ENCODE data around the gene DPH2.

Gene DPH2

DNA sequence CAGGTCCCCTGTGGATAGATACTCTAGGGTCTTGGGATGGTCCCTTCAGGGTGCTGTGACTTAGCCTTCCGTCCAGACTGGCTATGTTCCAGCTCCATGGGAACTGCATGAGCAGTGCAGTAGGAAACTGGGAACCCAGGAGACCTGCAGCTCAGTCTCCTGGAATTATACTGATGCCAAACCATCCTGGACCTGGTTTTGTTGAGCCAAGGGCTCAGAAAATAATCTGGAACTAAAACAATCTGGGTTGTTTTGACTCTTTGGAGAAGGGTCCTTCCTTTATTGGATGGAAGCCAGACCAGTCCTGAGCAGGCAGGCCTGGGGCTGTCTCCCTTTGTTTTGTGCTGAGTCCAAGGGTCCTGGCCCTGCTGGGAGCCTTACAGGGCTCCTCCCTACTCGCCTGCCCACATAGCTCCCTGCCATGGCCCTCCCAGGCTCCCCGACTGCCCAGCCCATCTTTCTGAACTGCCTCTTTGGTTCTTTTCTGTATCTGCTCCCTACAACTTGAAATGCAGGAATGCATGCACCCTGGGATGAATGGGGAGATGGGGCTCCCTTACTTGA lies 21.9 kb upstream of the DPH2 start:
- Histone ChIP-seq H3K4me1 (ENCODE audit: control insufficient read depth, low read length) (peaks cover 26% of the 10 kb centered on the region), H3K4me3 (ENCODE audit: low read length) (peak overlapping the region; percentile 94), H3K9me2 (replicated peaks; ENCODE audit: control insufficient read depth, low read length) (no peaks in the 10 kb centered on the region), H3K79me2 (ENCODE audit: control insufficient read depth, low read length) (peaks cover 54% of the 10 kb centered on the region), H3F3A (ENCODE audit: control insufficient read depth, insufficient read depth) (no peaks in the 10 kb centered on the region), H3K9me3 (ENCODE audit: control insufficient read depth, insufficient read depth, low read length) (no peaks in the 10 kb centered on the region), H3K27ac (ENCODE audit: low read depth, low read length) (no peak overlapping the region), H3K36me3 (ENCODE audit: control insufficient read depth, low read length) (peaks cover 27% of the 10 kb centered on the region), H3K27me3 (ENCODE audit: control insufficient read depth, low read length) (no peaks in the 10 kb centered on the region), H4K20me1 (ENCODE audit: control insufficient read depth, insufficient read depth, low read depth, low read length) (no peaks in the 10 kb centered on the region), H3K4me2 (ENCODE audit: low read length) (peak overlapping the region; percentile 93)
- TF ChIP-seq EZH2phosphoT487 (IDR thresholded peaks at IDR 0.05; ENCODE audit: borderline replicate concordance, low read length), result no peak
- TF ChIP-seq, protein P1, sequence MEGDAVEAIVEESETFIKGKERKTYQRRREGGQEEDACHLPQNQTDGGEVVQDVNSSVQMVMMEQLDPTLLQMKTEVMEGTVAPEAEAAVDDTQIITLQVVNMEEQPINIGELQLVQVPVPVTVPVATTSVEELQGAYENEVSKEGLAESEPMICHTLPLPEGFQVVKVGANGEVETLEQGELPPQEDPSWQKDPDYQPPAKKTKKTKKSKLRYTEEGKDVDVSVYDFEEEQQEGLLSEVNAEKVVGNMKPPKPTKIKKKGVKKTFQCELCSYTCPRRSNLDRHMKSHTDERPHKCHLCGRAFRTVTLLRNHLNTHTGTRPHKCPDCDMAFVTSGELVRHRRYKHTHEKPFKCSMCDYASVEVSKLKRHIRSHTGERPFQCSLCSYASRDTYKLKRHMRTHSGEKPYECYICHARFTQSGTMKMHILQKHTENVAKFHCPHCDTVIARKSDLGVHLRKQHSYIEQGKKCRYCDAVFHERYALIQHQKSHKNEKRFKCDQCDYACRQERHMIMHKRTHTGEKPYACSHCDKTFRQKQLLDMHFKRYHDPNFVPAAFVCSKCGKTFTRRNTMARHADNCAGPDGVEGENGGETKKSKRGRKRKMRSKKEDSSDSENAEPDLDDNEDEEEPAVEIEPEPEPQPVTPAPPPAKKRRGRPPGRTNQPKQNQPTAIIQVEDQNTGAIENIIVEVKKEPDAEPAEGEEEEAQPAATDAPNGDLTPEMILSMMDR (IDR thresholded peaks at IDR 0.05; ENCODE audit: low read depth, low read length, poor library complexity, severe bottlenecking), result no peak

DNA sequence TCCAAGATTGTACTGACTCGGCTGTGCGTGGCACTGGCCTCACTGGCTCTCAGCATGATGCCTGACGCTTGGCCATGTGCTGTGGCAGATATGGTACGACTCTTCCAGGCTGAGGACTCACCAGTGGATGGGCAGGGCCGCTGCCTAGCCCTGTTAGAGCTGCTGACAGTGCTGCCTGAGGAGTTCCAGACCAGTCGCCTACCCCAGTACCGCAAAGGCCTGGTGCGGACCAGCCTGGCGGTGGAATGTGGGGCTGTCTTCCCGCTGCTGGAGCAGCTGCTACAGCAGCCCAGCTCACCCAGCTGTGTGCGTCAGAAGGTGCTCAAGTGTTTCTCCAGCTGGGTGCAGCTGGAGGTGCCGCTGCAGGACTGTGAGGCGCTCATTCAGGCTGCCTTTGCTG lies 20.1 kb upstream of the DPH2 start:
- no peaks in the 10 kb centered on the region for H3F3A ChIP-seq (ENCODE audit: control insufficient read depth, insufficient read depth)
- H3K4me1 ChIP-seq (ENCODE audit: control insufficient read depth, low read length), result peaks cover 22% of the 10 kb centered on the region
- no peak overlapping the region for H3K4me2 ChIP-seq (ENCODE audit: low read length)
- no peaks in the 10 kb centered on the region for H3K9me3 ChIP-seq (ENCODE audit: control insufficient read depth, insufficient read depth, low read length)
- peaks cover 22% of the 10 kb centered on the region for H3K36me3 ChIP-seq (ENCODE audit: control insufficient read depth, low read length)
- TF ChIP-seq EZH2phosphoT487 (IDR thresholded peaks at IDR 0.05; ENCODE audit: borderline replicate concordance, low read length), result no peak
- TF ChIP-seq, protein P1 (IDR thresholded peaks at IDR 0.05; ENCODE audit: low read depth, low read length, poor library complexity, severe bottlenecking), result no peak
- H3K4me3 ChIP-seq (ENCODE audit: low read length), result no peak overlapping the region
- peaks cover 59% of the 10 kb centered on the region for H3K79me2 ChIP-seq (ENCODE audit: control insufficient read depth, low read length)
- no peaks in the 10 kb centered on the region for H3K27me3 ChIP-seq (ENCODE audit: control insufficient read depth, low read length)
- H4K20me1 ChIP-seq (ENCODE audit: control insufficient read depth, insufficient read depth, low read depth, low read length), result no peaks in the 10 kb centered on the region
- H3K9me2 ChIP-seq (replicated peaks; ENCODE audit: control insufficient read depth, low read length), result no peaks in the 10 kb centered on the region
- no peak overlapping the region for H3K27ac ChIP-seq (ENCODE audit: low read depth, low read length)

DNA sequence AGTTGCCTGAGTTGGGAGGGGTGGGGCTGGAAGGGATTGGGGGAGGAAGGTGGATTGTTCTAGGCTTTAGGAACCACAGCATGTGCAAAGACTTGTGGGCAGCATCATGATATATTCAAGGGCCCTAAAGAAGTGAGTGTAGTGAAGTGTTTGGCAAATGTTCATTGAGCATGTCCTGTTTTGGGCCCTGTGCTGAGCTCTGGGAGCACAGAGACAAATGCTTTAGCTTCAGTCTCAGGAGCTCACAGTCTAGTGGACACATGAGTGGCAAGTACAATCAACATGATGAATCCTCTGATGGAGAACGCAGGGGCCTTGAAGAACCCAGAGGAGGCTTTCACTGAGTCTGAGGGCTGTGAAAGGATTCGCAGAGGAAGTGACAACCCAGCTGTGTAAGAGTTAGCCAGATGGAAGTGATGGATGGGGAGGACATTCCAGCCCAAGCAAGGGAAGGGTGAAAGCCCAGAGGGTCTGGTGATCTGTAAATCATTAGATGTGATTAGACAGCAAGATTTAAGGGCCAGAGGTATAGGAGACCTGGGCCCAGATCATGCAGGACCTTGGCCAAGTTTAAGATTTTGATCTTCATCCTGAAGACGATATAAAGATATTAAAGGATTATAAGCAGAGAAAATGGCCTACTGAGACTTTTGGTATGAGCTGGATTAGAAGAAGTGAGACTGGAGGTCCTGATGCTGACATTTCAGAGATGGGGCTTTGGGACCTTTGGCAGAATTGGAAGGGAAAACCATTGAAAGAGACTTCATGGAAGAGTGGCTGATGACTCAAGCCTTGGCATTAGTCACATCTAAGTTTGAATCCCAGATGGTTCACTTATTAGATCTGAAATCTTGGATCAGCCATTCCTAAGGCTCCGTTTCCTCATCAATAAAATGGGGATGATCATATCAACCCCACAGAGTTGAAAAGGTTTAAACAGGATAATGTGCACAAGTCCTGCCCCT lies 18.5 kb upstream of the DPH2 start:
- Histone ChIP-seq H3K79me2 (ENCODE audit: control insufficient read depth, low read length) (peaks cover 46% of the 10 kb centered on the region), H3K9me3 (ENCODE audit: control insufficient read depth, insufficient read depth, low read length) (no peaks in the 10 kb centered on the region), H3K27ac (ENCODE audit: low read depth, low read length) (no peak overlapping the region), H3K9me2 (replicated peaks; ENCODE audit: control insufficient read depth, low read length) (no peaks in the 10 kb centered on the region), H3K4me1 (ENCODE audit: control insufficient read depth, low read length) (peaks cover 15% of the 10 kb centered on the region), H4K20me1 (ENCODE audit: control insufficient read depth, insufficient read depth, low read depth, low read length) (no peaks in the 10 kb centered on the region), H3K4me2 (ENCODE audit: low read length) (no peak overlapping the region), H3K4me3 (ENCODE audit: low read length) (no peak overlapping the region), H3K36me3 (ENCODE audit: control insufficient read depth, low read length) (peaks cover 24% of the 10 kb centered on the region), H3K27me3 (ENCODE audit: control insufficient read depth, low read length) (no peaks in the 10 kb centered on the region), H3F3A (ENCODE audit: control insufficient read depth, insufficient read depth) (no peaks in the 10 kb centered on the region)
- no peak for TF ChIP-seq EZH2phosphoT487 (IDR thresholded peaks at IDR 0.05; ENCODE audit: borderline replicate concordance, low read length)
- TF ChIP-seq, protein P1 (IDR thresholded peaks at IDR 0.05; ENCODE audit: low read depth, low read length, poor library complexity, severe bottlenecking), result no peak
